Smooth muscle cell (in vitro differentiated cells): ENCODE measurements around the gene AP1B1. TPM values are rescaled to one million over a fixed set of nuclear protein-coding genes. Genes with fewer than 3 reads are reported as not detected.
A peak's percentile ranks its signal among the peaks of the same experiment; 100 is the strongest.

Source experiments
- DNase-seq: peaks from one replicate; lab custom pipeline; 2025; ENCODE audit not compliant: unreplicated experiment; lab: John Stamatoyannopoulos, UW
- H2AFZ ChIP-seq: fragments of 200-600 bp; sonication (generic); 2 replicates; pipeline ENCODE4 v1.6.0; 2016; ENCODE audit warnings: antibody characterized with exemption, low read depth, mild to moderate bottlenecking
- H3F3A ChIP-seq: fragments of 200-600 bp; sonication (generic); 2 replicates; pipeline ENCODE4 v1.6.0; 2017; ENCODE audit warnings: antibody characterized with exemption, low read depth
- H3K27ac ChIP-seq: fragments of 200-600 bp; sonication (generic); 2 replicates; pipeline ENCODE4 v1.5.1; 2016; ENCODE audit warnings: low read depth, mild to moderate bottlenecking
- H3K27me3 ChIP-seq: fragments of 200-600 bp; sonication (generic); 2 replicates; pipeline ENCODE4 v1.6.1; 2016; ENCODE audit warnings: low read depth, mild to moderate bottlenecking
- H3K36me3 ChIP-seq: fragments of 200-600 bp; sonication (generic); 2 replicates; pipeline ENCODE4 v1.5.1; 2016; ENCODE audit warnings: low read depth
- H3K4me1 ChIP-seq: fragments of 200-600 bp; sonication (generic); 2 replicates; pipeline ENCODE4 v1.5.1; 2016; ENCODE audit warnings: low read depth
- H3K4me2 ChIP-seq: fragments of 200-600 bp; sonication (generic); 2 replicates; pipeline ENCODE4 v1.6.0; 2016; ENCODE audit warnings: mild to moderate bottlenecking
- H3K4me3 ChIP-seq: fragments of 200-600 bp; sonication (generic); 2 replicates; pipeline ENCODE4 v1.5.1; 2016; ENCODE audit warnings: mild to moderate bottlenecking
- H3K79me2 ChIP-seq: fragments of 200-600 bp; sonication (generic); 2 replicates; pipeline ENCODE4 v1.6.0; 2016; ENCODE audit warnings: low read depth, mild to moderate bottlenecking
- H3K9ac ChIP-seq: fragments of 200-600 bp; sonication (generic); 2 replicates; pipeline ENCODE4 v1.6.0; 2016; ENCODE audit warnings: low read depth
- H3K9me3 ChIP-seq: fragments of 200-600 bp; sonication (generic); replicated peaks from 2 replicates; pipeline ENCODE4 v1.5.1; 2016; ENCODE audit warnings: low read depth
- H4K20me1 ChIP-seq: fragments of 200-600 bp; sonication (generic); 2 replicates; pipeline ENCODE4 v1.6.0; 2016; ENCODE audit warnings: low read depth
- CTCF ChIP-seq: fragments of 200-600 bp; sonication (generic); IDR thresholded peaks from 2 replicates; pipeline ENCODE4 v1.5.1; 2017; ENCODE audit warnings: borderline replicate concordance, mild to moderate bottlenecking, antibody characterized with exemption; ENCODE audit not compliant: insufficient read depth, poor library complexity, severe bottlenecking
- WGBS: methylation state at CpG from one replicate; pipeline ENCODE4 v1.1.7; 2016; ENCODE audit warnings: low lambda C conversion rate; 5-methylcytosine and 5-hydroxymethylcytosine counted together
- polyA plus RNA-seq: library from polyadenylated mRNA; unstranded; fragments of >200 nt; fragmentation: Nextera tagmentation; extraction: Ambion mirVana; gene quantifications from 2 replicates; pipeline ENCODE4 v1.2.1, GENCODE V29; 2016
- total RNA-seq: library from RNA; depleted of rRNA; stranded (reverse); fragments of >200 nt; gene quantifications from 2 replicates; pipeline ENCODE4 v1.2.3, GENCODE V29; 2014

The AP1B1 gene
- total and polyA plus RNA-seq, 2 experiments from 2014 or later: 30.3 to 38.5 TPM

GRCh38 chr22:29314537-29315285 is 73.7 kb downstream of the AP1B1 start:
- Histone ChIP-seq H3K4me3 (peak overlapping the region; percentile 38), H2AFZ (no peak overlapping the region), H3K4me1 (peaks cover 2% of the 10 kb centered on the region), H3K9ac (no peak overlapping the region), H3K36me3 (no peaks in the 10 kb centered on the region), H3K27ac (no peak overlapping the region), H3K27me3 (peaks cover 39% of the 10 kb centered on the region), H4K20me1 (peaks cover 9% of the 10 kb centered on the region), H3K79me2 (no peaks in the 10 kb centered on the region), H3K4me2 (peak overlapping the region; percentile 85), H3K9me3 (no peaks in the 10 kb centered on the region), H3F3A (no peaks in the 10 kb centered on the region)
- no peak for TF ChIP-seq CTCF
- DNase-seq: no peak
- 11% methylated on average over 64 of the region's 69 CpGs for WGBS

GRCh38 chr22:29313576-29314466 is 74.5 kb downstream of the AP1B1 start:
- no peak overlapping the region for H3K9ac ChIP-seq
- no peaks in the 10 kb centered on the region for H3K9me3 ChIP-seq

GRCh38 chr22:29313126-29313575 is 75.2 kb downstream of the AP1B1 start:
- WGBS: 45% methylated on average over 43 of the region's 44 CpGs
- no peak for DNase-seq
- no peaks in the 10 kb centered on the region for H3F3A ChIP-seq

More at GRCh38 chr22:29313576-29314466, 74.5 kb downstream of the AP1B1 start:
- Histone ChIP-seq H3K36me3 (no peaks in the 10 kb centered on the region), H3F3A (no peaks in the 10 kb centered on the region), H3K27me3 (peaks cover 39% of the 10 kb centered on the region), H3K27ac (no peak overlapping the region), H3K4me1 (peaks cover 2% of the 10 kb centered on the region), H3K79me2 (no peaks in the 10 kb centered on the region), H3K4me2 (peak overlapping the region; percentile 85), H4K20me1 (peaks cover 9% of the 10 kb centered on the region), H3K4me3 (no peak overlapping the region), H2AFZ (no peak overlapping the region)
- no peak for DNase-seq
- 76% methylated on average over 46 of the region's 51 CpGs for WGBS
- no peak for TF ChIP-seq CTCF

More at GRCh38 chr22:29313126-29313575, 75.2 kb downstream of the AP1B1 start:
- Histone ChIP-seq H3K9me3 (no peaks in the 10 kb centered on the region), H3K27me3 (peaks cover 39% of the 10 kb centered on the region), H3K4me3 (no peak overlapping the region), H3K36me3 (no peaks in the 10 kb centered on the region), H2AFZ (no peak overlapping the region), H4K20me1 (peaks cover 9% of the 10 kb centered on the region), H3K9ac (no peak overlapping the region), H3K79me2 (no peaks in the 10 kb centered on the region), H3K4me2 (no peak overlapping the region), H3K4me1 (peaks cover 2% of the 10 kb centered on the region), H3K27ac (no peak overlapping the region)
- peak; percentile 75 for TF ChIP-seq CTCF
